Fibroblast of skin of left quadriceps (primary cell): Measurements from ENCODE around the gene KRT2.

Source experiments
- DNase-seq, 2 experiments: peaks; one replicate each; pipeline ENCODE4 v3.0.0-alpha.2; 2013; ENCODE audit warnings: low read depth in 2 of 2

KRT2 gene

DNA sequence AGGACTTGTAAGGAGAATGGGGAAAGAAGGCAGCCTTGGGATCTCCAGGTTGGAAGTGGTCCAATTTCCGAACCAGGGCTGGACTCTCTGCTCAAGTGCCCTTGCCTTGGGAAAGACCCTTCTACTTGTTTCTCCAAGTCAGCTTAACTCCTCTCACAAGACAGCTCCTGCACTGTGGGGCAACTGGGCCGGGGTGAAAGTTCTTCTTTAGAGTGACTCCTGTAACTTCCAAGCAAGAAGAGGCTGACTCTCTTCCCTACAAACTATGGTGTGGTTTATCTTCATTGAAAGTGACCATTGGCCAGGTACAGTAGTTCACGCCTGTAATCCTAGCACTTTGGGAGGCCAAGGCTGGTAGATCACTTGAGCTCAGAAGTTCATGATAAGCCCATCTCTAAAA lies 14.5 kb upstream of the KRT2 start:
- DNase-seq = no peak

GRCh38 chr12:52663420-52663819 lies 11.4 kb upstream of the KRT2 start:
- no peak for DNase-seq

- DNase-seq = no peak
Measured at GRCh38 chr12:52662918-52663229, 10.9 kb upstream of the KRT2 start.

DNA sequence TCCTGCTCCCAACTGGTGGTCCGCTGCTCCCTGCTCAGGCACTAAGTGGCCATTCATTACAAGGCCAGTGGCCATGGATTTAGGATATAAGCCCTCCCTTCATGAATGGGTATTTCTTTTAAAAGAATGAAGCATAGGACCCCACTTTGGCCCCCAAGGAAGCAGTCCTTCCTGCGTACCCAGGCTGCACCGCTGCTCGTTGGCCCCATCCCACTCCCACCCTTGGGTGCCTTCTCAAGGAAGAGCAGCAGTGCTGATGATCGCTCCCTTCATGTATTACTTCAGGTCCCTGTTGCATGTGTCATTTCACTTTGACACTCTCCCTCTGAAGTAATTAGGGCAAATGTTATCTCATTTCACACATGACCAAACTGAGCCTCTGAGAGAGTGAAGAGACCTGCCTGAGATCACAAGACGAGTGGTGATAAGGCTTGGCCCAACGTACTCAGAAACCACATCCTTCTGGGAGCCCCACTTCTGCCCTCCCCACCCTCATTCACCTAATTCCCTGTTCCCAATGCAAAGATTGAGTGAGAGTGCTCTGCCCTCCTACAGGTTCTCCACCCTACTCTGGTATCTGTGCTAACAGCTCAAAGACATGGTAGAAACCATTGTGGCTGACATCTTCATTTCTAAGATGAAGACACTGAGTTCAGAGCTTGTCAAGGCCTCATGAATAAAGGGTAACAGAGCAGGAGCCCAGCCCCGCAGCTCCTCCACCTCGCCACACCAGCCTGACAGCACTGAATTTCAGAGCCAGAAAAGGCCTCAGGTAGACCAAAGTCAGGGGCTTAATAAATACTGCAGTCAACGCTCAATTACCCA lies 10.3 kb upstream of the KRT2 start:
- DNase-seq = no peak

- DNase-seq = no peak
Measured at GRCh38 chr12:52661668-52662067, 9.7 kb upstream of the KRT2 start.

DNA sequence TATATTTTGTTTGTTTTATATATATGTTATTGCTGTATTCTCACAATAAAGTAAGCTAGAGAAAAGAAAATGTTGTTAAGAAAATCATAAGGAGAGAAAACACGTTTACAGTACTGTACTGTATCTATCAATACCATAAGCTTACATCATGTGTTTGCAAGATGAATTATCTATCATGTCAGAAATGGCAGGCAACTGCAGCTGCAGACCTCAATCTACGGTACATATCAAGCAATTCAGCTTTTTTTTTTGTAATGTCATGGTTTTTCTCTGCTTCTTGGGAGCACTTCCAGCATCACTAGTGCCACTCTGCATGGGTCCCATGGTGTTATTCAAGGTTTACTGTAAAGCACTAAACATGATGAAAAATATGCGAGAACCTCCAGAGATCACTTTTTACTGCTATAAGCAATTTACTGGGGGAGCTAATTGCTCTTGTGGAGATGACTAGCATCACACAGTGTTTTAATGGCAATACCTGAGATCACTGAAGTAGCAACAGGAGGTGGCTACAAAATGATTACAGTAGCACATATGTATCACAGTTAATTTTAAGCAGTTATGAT lies 9.0 kb upstream of the KRT2 start:
- DNase-seq = no peak

GRCh38 chr12:52659951-52660350 lies 7.9 kb upstream of the KRT2 start:
- no peak for DNase-seq

- no peak for DNase-seq
Measured at GRCh38 chr12:52659395-52659794, 7.4 kb upstream of the KRT2 start.

DNA sequence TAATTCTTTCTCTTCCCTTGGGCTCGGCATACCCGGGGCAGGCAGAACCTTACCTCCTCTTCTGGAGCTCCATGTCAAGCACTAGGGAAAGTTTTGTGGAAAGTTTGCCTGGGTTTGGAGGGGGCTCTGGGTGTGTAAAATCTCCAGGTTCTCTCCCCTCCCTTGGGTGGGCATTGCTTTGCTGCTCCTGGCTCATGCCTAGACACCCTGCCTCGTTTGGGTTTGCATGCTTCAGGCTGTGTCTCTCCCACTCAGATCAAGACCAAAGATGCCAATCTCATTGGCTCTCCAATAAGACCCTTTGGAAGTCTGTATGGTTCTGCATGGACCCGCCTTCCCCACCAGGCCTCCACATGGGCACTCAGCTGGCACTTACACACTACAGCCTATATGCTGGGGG lies 6.2 kb upstream of the KRT2 start:
- DNase-seq = no peak

- no peak for DNase-seq
Measured at GRCh38 chr12:52657250-52657902, 5.4 kb upstream of the KRT2 start.

DNA sequence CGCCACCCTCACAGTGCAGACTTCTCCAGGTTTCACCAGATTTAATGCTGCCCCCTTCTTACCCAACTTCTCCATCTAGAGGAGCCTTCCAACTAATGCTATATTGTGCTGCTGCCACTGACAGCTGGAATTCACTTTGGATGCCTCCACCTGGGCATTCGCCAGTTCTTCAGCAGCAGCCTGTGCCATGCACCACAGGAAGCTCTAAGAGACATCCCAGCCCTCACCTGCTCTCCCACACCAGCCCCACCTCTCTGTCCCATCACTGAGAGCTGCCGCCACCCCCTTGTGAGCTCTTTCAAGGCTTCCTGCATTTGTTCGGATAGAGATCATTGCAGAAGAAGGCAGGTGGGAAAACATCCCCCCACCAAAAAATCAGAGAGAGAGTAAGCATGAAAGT lies 4.6 kb upstream of the KRT2 start:
- no peak for DNase-seq

GRCh38 chr12:52655720-52656124 lies 3.7 kb upstream of the KRT2 start:
- DNase-seq = no peak

GRCh38 chr12:52655251-52655650 lies 3.2 kb upstream of the KRT2 start:
- DNase-seq = no peak

GRCh38 chr12:52650520-52651081 lies 1.4 kb downstream of the KRT2 start:
- no peak for DNase-seq

DNA sequence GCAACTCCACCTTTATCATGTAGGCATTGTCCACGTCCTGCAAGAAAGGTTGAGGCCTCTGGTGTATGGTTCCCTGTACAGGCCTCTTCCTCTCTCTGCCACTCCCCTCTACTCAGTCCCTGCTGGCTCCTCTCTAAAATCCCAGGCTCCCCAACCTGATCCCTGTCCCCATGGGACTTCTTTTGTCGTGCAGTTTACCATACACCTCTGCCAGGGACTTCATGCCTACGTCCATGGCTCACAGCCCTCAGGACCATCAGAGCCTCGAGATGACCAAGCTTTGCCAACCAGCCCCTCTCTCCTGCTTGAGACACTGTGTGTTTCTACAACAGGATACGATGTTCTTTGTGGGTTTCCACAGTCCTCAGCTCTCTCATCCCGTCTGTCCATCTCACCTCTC lies 2.9 kb downstream of the KRT2 start:
- no peak for DNase-seq

DNA sequence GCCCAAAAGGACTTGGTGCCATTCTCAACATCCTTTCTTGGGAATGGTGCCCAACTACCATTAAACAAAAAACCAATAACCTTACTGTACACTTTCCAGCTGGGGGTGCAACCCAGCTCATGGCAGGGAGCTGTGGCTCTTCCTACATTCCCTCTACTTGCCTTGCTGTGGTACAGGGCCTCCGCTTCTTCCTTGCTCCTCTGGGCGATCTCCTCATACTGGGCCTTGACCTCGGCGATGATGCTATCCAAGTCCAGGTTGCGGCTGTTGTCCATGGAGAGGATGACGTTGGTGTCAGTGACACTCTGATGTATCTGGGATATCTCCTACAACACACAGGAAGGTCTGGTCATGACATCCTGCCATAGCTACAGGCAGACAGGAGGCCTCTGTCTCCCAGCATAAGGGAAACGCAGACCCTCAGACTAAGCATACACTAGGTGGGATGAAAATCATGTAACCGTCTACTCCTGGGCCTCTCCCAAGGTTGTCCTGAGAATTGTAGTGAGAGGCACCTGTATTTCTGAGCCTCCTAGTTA lies 3.9 kb downstream of the KRT2 start:
- DNase-seq = no peak

- DNase-seq = no peak
Measured at GRCh38 chr12:52647601-52648000, 4.4 kb downstream of the KRT2 start.

GRCh38 chr12:52646613-52647012 lies 5.4 kb downstream of the KRT2 start:
- no peak for DNase-seq

DNA sequence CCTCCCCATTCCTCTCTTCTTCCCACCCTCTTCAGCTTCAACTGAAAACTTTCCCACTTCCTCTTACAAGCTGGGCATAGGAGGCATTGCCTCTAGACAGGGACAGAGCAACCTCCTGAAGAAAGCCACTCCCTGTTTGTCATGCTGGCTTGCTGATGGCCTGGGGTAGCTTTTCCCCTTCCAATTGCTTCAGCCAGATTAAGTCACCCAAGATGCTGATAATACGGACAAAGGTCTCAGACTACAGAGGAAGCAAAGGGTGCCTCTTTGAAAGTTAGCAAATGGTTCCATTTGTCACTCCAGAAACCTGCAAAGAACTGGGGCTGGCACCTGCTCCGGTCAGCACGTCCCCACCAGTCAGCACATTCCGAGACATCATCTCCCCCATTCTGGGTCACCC lies 6.0 kb downstream of the KRT2 start:
- no peak for DNase-seq

GRCh38 chr12:52645120-52645761 lies 6.8 kb downstream of the KRT2 start:
- DNase-seq = no peak

GRCh38 chr12:52644078-52644415 lies 8.0 kb downstream of the KRT2 start:
- DNase-seq = no peak
